EH (cell line): ENCODE data around the gene JAK1.

ENCODE experiments used
- DNase-seq: peaks from one replicate; pipeline ENCODE4 v3.0.0-alpha.2; 2015; ENCODE audit warnings: low read depth

JAK1 gene

DNA sequence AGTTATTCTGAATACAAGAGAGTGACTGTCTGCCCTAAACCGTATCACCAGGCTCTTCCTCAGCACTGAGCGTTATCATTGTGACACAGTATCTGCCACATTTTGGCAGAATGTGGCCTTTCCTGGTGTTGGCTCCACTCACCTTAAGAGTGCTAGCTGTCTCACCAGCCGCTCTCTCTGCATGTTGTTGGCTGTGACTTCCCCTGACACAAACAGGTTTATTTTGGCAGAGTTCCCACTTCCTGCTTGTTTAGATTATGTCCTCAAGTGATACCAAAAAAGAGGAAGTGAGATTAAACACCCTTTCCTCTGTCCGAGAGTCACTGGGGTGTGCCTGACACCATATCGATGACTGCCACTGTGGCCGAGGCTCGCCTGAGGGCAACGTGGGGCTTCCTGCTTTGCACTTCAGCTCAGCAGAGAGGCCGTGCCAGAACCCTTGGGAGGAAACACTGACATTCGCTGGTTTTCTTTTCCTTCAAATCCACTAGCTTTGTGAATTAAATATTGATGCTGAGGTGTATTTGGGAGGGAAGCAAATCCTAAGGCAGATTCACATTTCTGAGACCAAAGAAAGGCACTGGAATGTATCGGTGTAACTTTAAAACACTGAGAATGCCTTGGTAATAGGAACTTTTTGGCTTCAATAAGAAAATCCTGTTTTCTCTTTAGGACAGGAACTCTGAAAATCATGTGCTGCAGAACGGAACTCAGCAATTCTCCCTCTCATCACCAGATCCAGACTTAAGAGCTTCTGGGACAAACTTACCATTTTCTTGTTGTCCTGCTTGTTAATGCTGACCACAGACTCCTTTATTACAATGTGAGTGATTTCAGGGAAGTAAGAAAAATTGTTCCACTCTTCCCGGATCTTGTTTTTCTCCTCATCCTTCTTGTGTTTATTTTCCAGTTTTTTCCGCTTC, 102.1 kb downstream of the JAK1 start:
- no peak for DNase-seq

- DNase-seq = peak; percentile 44
Measured at GRCh38 chr1:64861611-64862010, 104.7 kb downstream of the JAK1 start.

DNA sequence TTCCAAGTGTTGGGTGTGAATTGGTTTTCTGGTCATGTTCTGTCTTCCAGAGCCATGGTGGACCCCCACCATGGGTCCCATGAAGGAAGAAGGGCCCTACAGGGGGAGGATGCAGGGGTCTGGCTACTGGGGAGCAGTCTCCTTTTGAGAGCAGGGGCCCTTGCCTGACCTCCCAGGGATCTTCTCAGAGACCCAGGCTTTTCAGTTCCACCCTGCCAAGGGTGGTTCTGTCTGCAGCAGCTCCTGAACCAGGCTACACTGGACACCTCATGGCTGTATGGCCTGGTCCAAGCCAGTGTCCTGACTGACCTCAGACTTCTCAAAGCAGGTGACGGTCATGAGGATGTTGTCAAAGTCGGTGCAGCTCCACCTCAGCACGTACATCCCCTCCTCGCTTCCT, 109.0 kb downstream of the JAK1 start:
- no peak for DNase-seq

- no peak for DNase-seq
Measured at GRCh38 chr1:64856553-64856952, 109.8 kb downstream of the JAK1 start.

GRCh38 chr1:64855557-64855956, 110.8 kb downstream of the JAK1 start:
- no peak for DNase-seq

GRCh38 chr1:64854674-64855073, 111.7 kb downstream of the JAK1 start:
- DNase-seq = no peak

DNA sequence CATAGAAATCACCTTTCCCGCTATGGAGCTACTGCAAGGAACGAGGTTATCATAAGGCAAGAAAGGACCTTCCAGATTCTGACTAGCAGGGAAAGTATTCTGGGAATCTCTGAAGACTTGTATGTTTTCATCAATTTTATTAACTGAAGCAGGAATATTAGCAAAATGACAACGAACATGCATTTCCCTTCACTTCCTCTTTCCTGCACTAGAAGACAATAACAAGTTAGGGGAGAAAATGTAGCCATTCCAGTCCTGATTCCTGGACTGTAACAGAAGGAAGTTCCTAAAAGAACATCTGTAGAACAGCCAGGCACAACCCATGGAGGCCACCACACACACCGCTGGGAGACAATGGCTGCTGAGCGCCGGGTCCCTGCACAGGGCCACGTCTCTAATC, 114.7 kb downstream of the JAK1 start:
- no peak for DNase-seq

GRCh38 chr1:64850846-64851245, 115.5 kb downstream of the JAK1 start:
- no peak for DNase-seq

GRCh38 chr1:64849942-64850341, 116.4 kb downstream of the JAK1 start:
- DNase-seq = no peak

- DNase-seq = no peak
Measured at GRCh38 chr1:64848803-64849202, 117.5 kb downstream of the JAK1 start.

DNA sequence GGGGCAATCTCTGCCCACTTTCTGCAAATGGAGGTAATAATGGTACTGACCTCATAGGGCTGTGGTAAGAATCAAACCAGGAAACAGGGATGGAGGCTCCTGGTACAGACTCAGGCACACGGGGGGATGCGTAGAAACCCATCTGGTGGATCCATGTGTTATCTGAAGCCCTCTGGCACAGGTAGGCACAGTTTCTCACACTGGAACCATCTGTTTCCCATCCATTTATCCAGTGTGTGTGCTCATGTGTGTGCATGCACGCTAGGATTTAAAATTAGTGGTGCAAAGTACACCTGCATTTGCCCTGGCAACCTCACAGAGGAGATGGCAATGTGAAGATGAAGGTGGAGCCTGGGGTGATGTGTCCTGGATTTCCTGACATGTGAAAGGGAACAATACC, 118.2 kb downstream of the JAK1 start:
- no peak for DNase-seq

- DNase-seq = no peak
Measured at GRCh38 chr1:64847666-64848065, 118.7 kb downstream of the JAK1 start.

DNA sequence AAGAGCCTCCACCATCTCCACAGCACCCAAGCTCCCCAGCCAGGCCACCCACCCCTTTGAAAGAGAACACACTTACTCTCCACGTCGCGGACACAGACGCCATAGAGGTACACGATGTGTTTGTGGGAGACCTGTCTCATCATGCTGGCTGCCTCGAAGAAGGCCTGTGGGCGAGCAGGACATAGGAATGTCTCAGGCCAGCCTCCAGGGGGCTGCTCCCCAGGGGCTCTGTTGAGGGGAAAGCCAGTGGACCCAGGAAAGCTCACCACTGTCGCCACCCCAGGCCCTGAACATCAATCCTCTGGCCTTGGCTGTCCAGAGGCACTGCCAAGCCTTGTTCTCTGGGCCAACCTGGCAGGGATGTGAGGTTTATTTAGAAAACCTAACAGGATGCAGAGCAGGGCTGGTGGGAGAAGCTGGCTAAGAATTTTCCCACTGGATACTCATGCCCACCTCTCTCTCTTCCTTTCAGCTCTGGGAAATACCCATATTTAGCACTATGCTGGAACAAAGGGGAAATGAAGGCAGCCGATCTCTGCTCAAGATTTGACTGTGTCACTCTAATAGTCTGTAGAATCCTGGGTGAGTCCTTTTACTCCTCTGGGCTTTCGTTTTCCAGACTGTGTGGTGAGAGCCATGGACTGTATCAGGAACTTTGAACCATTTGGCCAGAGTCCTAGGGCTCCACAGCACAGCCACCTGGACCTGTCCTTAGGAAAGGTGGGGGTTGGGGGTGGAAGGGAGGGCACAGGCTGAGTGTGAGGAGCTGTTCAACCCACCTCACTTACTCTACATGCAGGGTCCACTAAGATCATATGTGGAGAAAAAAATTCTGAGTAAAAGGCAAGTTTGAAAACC, 119.5 kb downstream of the JAK1 start:
- no peak for DNase-seq

DNA sequence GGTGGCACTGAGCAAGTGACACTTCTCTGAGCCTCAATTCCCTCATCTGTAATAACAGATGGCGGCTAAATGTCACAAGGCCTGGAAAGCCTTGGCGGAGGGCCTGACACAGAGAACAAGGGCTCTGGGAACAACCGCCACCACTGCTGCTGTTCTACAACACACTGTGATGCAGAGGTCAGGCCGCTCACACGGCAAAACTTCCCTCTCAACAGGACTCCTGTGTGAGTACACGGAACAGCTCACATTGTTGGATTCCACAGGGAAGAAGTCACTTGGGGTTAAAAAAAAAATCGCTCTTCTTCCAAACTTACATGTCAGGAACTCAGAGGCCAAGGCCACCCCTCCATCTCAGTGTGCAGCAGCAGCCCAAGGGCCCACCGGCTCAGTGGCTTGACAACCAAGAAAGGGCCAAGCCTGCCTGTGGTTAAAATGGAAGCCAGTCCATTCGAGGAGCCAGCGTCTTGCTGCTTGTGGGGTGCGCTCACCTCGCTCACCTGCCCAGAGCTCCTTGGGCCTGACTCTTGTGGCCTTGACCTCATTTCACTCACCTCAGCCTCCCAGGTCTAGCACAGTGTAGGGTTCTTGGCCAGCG, 120.4 kb downstream of the JAK1 start:
- no peak for DNase-seq

GRCh38 chr1:64844609-64845008, 121.7 kb downstream of the JAK1 start:
- DNase-seq = no peak

GRCh38 chr1:64844175-64844574, 122.2 kb downstream of the JAK1 start:
- no peak for DNase-seq

DNA sequence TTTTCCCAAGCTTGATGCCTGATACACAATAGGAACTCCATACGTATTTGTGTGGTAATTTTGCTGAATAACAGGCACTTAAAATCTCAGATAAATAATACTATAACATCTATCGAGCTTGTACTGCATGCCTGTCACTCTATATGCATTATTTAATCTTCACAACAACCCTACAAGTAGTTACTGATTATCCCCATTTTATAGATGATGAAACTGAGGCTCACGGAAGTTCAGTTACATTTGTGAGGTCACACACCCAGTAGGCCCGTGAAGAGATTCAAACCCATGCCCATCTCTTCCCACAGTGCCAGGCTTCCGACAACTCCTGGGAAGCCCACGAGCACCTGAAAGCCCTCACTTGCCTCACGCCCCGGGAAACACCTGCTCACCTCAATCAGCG, 122.7 kb downstream of the JAK1 start:
- no peak for DNase-seq

GRCh38 chr1:64842224-64842623, 124.1 kb downstream of the JAK1 start:
- no peak for DNase-seq

GRCh38 chr1:64841330-64842065, 124.9 kb downstream of the JAK1 start:
- no peak for DNase-seq

GRCh38 chr1:64839732-64840405, 126.5 kb downstream of the JAK1 start:
- no peak for DNase-seq

- DNase-seq = no peak
Measured at GRCh38 chr1:64839261-64839660, 127.1 kb downstream of the JAK1 start.
